DND-41 (cell line): ENCODE data around the gene KCTD21.
"Not testable (repeated sequence)": the region's sequence is repeated elsewhere in the genome, so short reads cannot be mapped to it uniquely, and the experiment has no call there.

Experiments used
- ATAC-seq: fragments of 200-7000 bp; cut with Tn5 transposase; 3 replicates; pipeline ENCODE4 v1.9.1; 2021; ENCODE audit warnings: low read depth; ENCODE audit not compliant: insufficient read depth
- DNase-seq: peaks from one replicate; pipeline ENCODE4 v3.0.0-alpha.2; 2020
- H2AFZ ChIP-seq: 2 replicates; pipeline ENCODE4 v1.6.0; 2012; ENCODE audit warnings: low read depth, low read length
- H3K27ac ChIP-seq: 2 replicates; pipeline ENCODE4 v1.5.1; 2012; ENCODE audit warnings: low read length, inconsistent platforms
- H3K27me3 ChIP-seq: fragments of 200-600 bp; sonication (generic); 2 replicates; pipeline ENCODE4 v1.6.0; 2012; ENCODE audit warnings: low read length, mild to moderate bottlenecking, inconsistent platforms; ENCODE audit not compliant: insufficient read depth, poor library complexity
- H3K36me3 ChIP-seq: 2 replicates; pipeline ENCODE4 v1.5.1; 2012; ENCODE audit warnings: low read length, inconsistent platforms; ENCODE audit not compliant: insufficient read depth
- H3K4me1 ChIP-seq: 2 replicates; pipeline ENCODE4 v1.5.1; 2012; ENCODE audit warnings: mild to moderate bottlenecking, low read length; ENCODE audit not compliant: insufficient read depth
- H3K4me2 ChIP-seq: 2 replicates; pipeline ENCODE4 v1.6.0; 2012; ENCODE audit warnings: mild to moderate bottlenecking, moderate library complexity, low read length, inconsistent platforms; ENCODE audit not compliant: insufficient read depth
- H3K4me3 ChIP-seq, 2 experiments: fragments of 200-600 bp in 1 of 2; shearing (Covaris generic) in 1 of 2; 2 replicates each; pipeline ENCODE4 v1.5.1; 2012 to 2016; ENCODE audit warnings: inconsistent platforms in 2 of 2, low read length in 2 of 2, mild to moderate bottlenecking in 2 of 2, low read depth in 1 of 2, moderate library complexity in 1 of 2
- H3K79me2 ChIP-seq: 2 replicates; pipeline ENCODE4 v1.6.0; 2012; ENCODE audit warnings: low read length, inconsistent platforms; ENCODE audit not compliant: insufficient read depth
- H3K9ac ChIP-seq: 2 replicates; pipeline ENCODE4 v1.6.0; 2012; ENCODE audit warnings: low read depth, mild to moderate bottlenecking, inconsistent platforms, low read length, moderate library complexity
- H3K9me3 ChIP-seq: 2 replicates; pipeline ENCODE4 v1.5.1; 2012; ENCODE audit warnings: low read length, moderate library complexity, mild to moderate bottlenecking, inconsistent platforms; ENCODE audit not compliant: insufficient read depth, severe bottlenecking
- H4K20me1 ChIP-seq: 2 replicates; pipeline ENCODE4 v1.6.0; 2012; ENCODE audit warnings: low read length; ENCODE audit not compliant: insufficient read depth
- EZH2 ChIP-seq: IDR thresholded peaks from 3 replicates; pipeline ENCODE4 v1.6.1; 2012; ENCODE audit warnings: borderline replicate concordance, low read depth, mild to moderate bottlenecking, moderate library complexity, low read length, inconsistent platforms; ENCODE audit not compliant: severe bottlenecking
- TF ChIP-seq, protein P1 (sequence below): IDR thresholded peaks from 2 replicates; pipeline ENCODE4 v1.5.1; 2012; ENCODE audit warnings: borderline replicate concordance, low read length, moderate library complexity, mild to moderate bottlenecking; ENCODE audit not compliant: poor library complexity, severe bottlenecking; ENCODE audit errors: extremely low read depth

KCTD21 gene

GRCh38 chr11:78180751-78181150 is 7.7 kb downstream of the KCTD21 start:
- H2AFZ ChIP-seq, result no peak overlapping the region
- no peaks in the 10 kb centered on the region for H3K4me1 ChIP-seq
- no peaks in the 10 kb centered on the region for H3K9me3 ChIP-seq
- no peak for ATAC-seq
- no peaks in the 10 kb centered on the region for H3K36me3 ChIP-seq
- no peak for DNase-seq
- no peak overlapping the region for H3K4me3 ChIP-seq
- no peaks in the 10 kb centered on the region for H3K79me2 ChIP-seq
- H3K9ac ChIP-seq, result no peak overlapping the region
- no peak for TF ChIP-seq EZH2
- TF ChIP-seq, protein P1, sequence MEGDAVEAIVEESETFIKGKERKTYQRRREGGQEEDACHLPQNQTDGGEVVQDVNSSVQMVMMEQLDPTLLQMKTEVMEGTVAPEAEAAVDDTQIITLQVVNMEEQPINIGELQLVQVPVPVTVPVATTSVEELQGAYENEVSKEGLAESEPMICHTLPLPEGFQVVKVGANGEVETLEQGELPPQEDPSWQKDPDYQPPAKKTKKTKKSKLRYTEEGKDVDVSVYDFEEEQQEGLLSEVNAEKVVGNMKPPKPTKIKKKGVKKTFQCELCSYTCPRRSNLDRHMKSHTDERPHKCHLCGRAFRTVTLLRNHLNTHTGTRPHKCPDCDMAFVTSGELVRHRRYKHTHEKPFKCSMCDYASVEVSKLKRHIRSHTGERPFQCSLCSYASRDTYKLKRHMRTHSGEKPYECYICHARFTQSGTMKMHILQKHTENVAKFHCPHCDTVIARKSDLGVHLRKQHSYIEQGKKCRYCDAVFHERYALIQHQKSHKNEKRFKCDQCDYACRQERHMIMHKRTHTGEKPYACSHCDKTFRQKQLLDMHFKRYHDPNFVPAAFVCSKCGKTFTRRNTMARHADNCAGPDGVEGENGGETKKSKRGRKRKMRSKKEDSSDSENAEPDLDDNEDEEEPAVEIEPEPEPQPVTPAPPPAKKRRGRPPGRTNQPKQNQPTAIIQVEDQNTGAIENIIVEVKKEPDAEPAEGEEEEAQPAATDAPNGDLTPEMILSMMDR, result no peak
- H3K4me2 ChIP-seq, result no peak overlapping the region
- H4K20me1 ChIP-seq, result no peaks in the 10 kb centered on the region
- no peaks in the 10 kb centered on the region for H3K27me3 ChIP-seq
- H3K27ac ChIP-seq, result no peak overlapping the region

DNA sequence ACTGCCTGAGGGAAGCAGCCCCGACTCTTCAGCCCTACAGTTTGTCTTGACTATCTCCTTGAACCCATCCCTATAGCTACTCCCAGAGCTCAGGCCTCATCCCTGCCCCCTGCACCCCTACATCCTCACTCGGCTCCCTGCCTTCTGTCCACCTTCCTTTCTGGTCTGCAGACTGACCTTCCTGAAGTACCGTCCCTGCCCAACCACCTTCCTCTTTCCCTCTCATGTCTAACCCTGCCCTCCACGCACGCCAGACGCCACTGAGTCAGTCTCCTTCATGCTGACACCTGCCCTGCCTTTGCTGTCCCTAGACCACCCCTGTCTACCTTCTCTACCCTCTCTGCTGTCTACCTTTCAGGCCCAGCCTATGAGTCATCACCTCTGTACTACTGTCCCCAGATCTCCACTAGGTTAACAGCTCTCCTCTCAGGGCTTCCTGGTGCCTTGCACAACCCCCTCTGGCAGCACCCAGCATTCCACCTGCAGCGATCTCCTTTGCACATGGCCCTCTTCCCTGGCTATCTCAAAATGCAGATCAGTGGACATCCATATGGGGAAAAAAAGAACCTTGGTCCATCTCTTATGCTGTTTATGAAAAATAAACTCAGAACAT is 8.9 kb downstream of the KCTD21 start:
- DNase-seq, result no peak
- Histone ChIP-seq H3K79me2 (no peaks in the 10 kb centered on the region), H2AFZ (no peak overlapping the region), H3K9me3 (no peaks in the 10 kb centered on the region), H3K27me3 (no peaks in the 10 kb centered on the region), H3K27ac (no peak overlapping the region; the same call in 1 of the 2 replicates), H3K4me2 (no peak overlapping the region), H4K20me1 (no peaks in the 10 kb centered on the region), H3K4me1 (no peaks in the 10 kb centered on the region), H3K4me3 (no peak overlapping the region), H3K36me3 (no peaks in the 10 kb centered on the region), H3K9ac (no peak overlapping the region)
- no peak for TF ChIP-seq EZH2
- TF ChIP-seq, protein P1, result no peak
- ATAC-seq, result no peak

- no peak for ATAC-seq
- Histone ChIP-seq H3K79me2 (no peaks in the 10 kb centered on the region), H3K27me3 (no peaks in the 10 kb centered on the region), H3K4me1 (no peaks in the 10 kb centered on the region), H3K9ac (no peak overlapping the region), H3K4me2 (no peak overlapping the region), H3K36me3 (peaks cover 6% of the 10 kb centered on the region), H4K20me1 (no peaks in the 10 kb centered on the region), H3K9me3 (no peaks in the 10 kb centered on the region), H2AFZ (no peak overlapping the region), H3K27ac (no peak overlapping the region), H3K4me3 (no peak overlapping the region)
- TF ChIP-seq EZH2, result no peak
- TF ChIP-seq, protein P1, result no peak
- no peak for DNase-seq
Observed at GRCh38 chr11:78177216-78177615, 11.2 kb downstream of the KCTD21 start.

GRCh38 chr11:78176605-78177141 is 11.8 kb downstream of the KCTD21 start:
- no peak overlapping the region for H3K4me3 ChIP-seq
- no peak overlapping the region for H3K4me2 ChIP-seq
- TF ChIP-seq EZH2, result no peak
- TF ChIP-seq, protein P1, result no peak
- no peaks in the 10 kb centered on the region for H3K79me2 ChIP-seq
- H3K36me3 ChIP-seq, result peaks cover 6% of the 10 kb centered on the region
- no peak overlapping the region for H3K9ac ChIP-seq
- H3K27me3 ChIP-seq, result no peaks in the 10 kb centered on the region
- DNase-seq (no peak), ATAC-seq (no peak)
- H3K9me3 ChIP-seq, result no peaks in the 10 kb centered on the region
- no peak overlapping the region for H2AFZ ChIP-seq
- no peak overlapping the region for H3K27ac ChIP-seq
- H3K4me1 ChIP-seq, result no peaks in the 10 kb centered on the region
- no peaks in the 10 kb centered on the region for H4K20me1 ChIP-seq

- not testable (repeated sequence) for H4K20me1 ChIP-seq, H3K36me3 ChIP-seq, H3K4me2 ChIP-seq, H3K27me3 ChIP-seq, H3K27ac ChIP-seq, H2AFZ ChIP-seq, H3K79me2 ChIP-seq, ATAC-seq, H3K9me3 ChIP-seq, H3K9ac ChIP-seq, H3K4me3 ChIP-seq, H3K4me1 ChIP-seq, DNase-seq
Observed at GRCh38 chr11:78175862-78176261, 12.6 kb downstream of the KCTD21 start.
